Activated naive CD4-positive, alpha-beta T cell treated with anti-CD3 and anti-CD28 coated beads, Interleukin-2, amount 50 U/mL, for 16 hours (primary cell): ENCODE measurements around the gene NARS2.
"Not testable (repeated sequence)": the region's sequence is repeated elsewhere in the genome, so short reads cannot be mapped to it uniquely, and the experiment has no call there.

Experiments used
- DNase-seq: peaks from one replicate; pipeline ENCODE4 v3.0.0-alpha.2; 2020

The NARS2 gene

DNA sequence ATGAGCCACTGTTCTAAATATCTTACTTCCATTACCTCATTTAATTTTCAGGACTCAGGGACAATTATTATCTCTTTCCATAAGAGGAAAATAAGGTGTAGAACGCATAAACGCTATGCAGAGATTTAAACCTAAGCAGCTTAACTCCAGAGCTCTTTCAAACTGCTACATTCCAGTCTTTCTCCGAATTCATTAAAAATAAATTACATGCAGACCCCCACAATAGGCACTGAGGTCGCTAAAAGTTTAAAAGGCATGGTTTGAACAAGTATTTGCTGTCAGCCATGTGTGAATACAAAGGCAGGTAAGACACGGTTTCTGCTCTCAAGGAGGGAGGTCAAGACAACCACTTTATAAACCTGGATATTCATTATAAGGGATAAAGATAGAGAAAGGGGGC, 983 bp downstream of the NARS2 start:
- no peak for DNase-seq

DNA sequence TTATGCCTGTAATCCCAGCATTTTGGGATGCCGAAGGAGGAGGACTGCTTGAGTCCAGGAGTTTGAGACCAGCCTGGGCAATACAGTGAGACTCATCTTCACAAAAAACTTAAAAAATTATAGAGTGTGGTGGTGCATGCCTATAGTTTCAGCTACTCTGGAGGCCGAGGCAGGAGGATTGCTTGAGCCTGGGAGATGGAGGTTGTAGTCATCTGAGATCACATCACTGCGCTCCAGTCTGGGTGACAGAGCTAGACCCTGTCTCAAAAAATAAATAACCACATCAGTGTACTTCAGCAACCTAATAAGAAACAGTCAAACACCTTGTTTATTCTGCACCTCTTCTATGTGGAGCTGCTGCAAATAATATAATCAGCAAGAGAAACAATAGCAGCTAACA, 1.4 kb downstream of the NARS2 start:
- no peak for DNase-seq

DNA sequence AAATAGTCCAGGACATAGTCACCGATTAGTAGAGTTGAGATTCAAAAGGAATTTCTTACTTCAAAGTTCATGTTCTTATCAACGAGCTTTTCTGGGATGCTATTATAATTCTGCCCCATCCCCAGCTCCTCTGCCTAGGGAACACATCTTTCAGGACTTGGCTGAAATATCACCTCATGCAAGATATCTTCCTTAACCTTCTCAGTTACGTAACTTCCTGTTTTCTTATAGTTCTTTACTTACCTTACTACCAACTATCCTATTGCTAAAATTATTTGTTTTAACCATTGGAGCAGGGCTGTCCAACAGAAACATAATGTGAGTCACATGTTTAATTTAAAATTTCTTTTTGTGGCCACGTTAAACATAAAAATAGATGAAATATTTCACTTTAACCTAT, 2.3 kb downstream of the NARS2 start:
- DNase-seq, result no peak

DNA sequence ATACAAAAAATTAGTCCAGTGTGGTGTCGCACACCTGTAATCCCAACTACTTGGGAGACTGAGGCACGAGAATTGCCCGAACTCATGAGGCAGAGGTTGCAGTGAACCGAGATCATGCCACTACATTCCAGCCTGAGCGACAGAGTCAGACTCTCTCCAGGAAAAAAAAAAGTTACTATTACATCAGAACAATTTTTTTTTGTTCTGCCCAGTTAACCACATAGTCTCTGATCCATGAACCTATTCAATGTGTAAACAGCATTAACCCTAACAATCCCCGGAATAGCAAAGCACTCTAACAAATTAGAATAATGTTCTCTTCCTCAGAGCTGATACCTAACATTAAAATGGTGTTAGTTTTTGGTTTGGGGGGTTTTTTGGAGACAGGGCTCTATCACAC, 4.6 kb downstream of the NARS2 start:
- DNase-seq, result no peak

DNA sequence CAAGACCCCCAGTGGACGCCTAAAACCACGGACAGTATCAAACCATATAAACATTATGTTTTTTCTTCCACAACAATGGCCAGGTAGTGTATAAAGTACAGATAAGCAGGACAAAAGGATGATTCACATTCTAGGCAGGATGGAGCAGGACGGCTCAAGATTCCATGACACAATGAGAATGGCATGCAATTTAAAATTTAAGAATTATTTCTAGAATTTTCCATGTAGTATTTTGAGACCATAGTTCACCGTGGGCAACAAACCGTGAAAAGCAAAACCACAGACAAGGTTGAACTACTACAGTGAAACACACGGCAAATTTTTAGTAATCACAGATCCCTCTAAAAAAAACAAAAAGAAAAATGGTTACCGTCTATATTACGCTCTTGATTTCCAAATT, 7.5 kb downstream of the NARS2 start:
- DNase-seq, result no peak

DNA sequence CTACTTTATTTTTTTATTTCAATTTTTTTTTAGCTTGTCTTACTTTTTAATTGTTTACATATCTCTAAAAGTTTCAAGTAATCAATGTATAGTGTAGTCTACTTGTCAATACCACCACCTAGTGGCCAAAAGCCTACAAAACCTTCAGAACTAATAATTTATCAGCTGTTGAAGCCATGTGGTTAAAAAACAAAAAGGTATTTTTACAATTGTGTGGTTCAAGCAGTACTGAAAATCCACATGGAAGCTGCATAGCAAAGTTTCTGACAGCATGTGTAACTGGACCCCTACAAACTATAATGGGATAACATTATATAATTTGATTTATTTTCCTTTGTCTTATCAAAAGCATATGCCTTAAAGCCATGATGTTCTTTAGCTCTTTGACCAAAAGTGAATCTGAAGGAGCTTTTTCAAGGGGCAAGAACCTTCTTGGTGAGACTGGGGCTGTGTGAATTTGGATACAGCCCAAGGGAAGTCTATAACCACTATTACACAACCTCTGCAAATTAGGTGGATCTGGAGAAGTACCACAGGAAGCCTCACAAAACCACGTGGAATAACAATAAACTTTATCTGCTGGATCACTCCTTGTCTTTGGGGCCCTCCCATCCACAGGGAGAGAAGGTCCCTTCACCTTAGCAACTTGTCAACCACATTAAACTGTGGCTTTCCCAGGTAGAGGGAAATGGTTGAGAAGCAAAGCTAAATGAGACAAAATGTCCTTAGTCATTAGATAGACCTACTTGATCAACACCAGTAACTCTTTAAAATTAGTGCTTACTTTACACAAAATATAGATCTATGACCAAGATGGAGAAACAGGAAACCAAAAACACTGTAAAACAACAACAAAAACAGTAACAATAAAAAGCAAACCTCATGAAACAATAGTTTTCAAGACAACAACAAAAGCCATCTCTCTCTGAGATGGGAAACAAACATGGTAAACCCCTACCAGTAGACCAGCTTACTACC, 9.9 kb downstream of the NARS2 start:
- no peak for DNase-seq

DNA sequence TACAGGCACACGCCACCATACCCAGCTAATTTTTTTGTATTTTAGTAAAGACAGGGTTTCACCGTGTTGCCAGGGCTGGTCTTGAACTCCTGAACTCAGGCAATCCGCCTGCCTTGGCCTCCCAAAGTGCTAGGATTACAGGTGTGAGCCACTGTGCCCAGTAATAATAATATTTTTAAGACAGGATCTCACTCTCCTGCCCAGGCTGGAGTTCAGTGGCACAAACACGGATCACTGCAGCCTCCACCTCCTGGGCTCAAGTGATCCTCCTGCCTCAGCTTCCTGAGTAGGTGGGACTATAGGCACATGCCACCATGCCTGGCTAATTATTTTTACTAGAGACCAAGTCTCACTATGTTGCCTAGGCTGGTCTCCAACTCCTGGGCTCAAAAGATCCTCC, 10.6 kb downstream of the NARS2 start:
- not testable (repeated sequence) for DNase-seq

DNA sequence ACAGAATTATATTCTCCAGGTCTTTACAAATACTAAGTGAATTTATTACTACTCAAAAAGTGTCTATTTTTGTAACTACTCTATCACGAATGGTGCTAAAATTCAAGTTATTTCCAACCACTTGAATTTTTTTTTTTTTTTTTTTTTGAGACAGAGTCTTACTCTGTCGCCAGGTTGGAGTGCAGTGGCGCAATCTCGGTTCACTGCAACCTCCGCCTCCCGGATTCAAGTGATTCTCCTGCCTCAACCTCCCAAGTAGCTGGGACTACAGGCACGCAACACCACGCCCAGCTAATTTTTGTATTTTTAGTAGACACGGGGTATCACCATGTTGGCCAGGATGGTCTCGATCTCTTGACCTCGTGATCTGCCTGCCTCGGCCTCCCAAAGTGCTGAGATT, 11.6 kb downstream of the NARS2 start:
- DNase-seq, result not testable (repeated sequence)

DNA sequence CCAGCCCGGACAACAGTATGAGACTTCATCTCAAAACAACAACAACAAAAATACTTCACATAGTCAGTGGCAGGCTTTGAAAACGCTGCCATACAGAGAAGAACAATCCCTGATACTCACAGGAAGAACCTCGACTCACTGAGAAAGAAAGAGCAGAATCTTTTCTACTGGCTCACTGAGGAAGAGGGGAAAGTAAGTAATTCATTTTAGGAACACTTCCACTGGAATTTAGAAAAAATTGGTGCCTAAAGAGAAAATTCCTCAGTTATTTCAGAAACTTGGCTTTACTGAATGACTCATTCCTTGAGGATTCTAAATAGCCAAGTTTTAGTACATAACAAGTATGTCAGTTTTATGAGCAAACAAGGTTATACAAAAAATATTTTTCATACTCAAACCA, 12.3 kb downstream of the NARS2 start:
- no peak for DNase-seq

DNA sequence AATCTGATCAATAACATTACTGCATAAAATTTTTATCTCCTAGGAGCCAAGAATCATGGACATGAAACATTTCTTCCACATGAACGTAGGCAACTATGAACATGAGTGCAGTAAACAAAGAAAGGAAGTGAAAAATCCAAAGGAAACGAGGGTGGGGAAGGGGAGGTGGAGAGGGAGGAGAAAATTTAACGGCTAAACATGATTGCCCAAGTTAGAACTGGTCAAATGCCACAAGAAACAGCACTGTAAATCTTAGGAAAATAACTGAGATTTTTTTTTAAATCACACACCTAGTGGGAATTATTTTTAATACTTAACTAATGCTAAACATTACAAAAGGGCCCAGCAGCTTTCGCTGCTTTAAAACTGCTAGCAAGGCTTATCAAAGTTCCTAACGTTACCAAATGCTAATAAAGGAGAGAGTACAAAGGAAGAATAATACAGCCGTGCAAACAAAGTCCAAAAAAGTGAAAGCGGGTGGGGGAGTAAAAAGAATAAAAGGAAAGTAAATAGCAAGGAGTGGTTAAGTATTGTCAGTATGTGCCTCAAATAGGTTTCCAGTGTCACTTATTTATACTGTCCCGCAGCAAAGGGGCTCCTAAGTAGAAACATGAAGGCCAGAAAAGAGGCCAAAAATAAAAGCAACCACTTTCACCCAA, 13.7 kb downstream of the NARS2 start:
- no peak for DNase-seq

DNA sequence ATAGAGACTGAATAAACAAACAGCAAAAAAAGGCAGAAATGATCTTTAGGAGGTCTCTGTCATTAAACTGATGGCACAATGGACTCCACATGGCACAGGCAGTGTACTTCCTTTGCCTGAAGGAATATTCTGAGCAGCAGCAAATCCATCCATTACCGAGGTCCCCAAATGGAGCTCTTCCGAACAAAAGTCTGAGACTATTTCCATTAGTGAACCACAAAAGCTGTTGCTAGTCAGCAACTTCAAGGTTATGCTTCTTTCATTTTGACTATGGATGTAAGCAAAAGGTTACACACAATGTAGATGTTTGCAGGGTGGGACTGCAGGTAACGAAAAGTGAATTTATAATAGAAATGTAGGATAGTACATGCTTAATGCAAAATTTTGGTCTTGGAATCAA, 14.5 kb downstream of the NARS2 start:
- DNase-seq, result no peak

DNA sequence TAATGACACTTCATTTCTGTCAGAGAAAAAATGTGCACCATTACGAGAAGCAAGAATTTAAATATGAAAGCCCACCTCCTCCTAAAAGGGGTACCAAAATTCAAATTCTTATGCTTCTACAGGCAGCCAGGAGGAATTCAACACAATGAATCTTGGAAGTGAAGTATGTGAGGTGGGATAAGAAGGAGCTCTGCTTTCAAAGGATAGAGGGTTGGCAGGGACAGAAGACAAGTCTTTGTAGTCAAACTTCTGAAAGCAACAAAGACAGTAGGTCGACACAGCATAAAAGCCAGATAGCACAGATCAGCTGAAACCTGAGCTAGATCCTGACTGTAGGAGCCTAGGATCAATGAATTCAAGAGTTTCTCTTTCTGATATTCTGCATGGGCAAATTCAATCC, 17.4 kb downstream of the NARS2 start:
- no peak for DNase-seq

DNA sequence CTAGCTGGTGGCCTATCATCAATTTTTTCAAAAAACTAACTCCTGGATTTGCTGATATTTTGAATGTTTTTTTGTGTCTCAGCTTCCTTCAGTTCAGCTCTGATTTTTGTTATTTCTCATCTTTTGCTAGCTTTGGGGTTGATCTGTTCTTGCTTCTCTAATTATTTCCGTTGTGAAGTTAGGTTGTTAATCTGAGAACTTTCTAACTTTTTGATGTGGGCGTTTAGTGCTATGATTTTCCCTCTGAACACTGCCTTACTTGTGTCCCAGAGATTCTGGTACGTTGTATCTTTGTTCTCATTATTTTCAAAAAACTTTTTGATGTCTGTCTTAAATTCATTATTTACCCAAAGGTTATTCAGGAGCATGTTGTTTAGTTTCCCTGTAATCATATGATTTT, 19.1 kb downstream of the NARS2 start:
- no peak for DNase-seq

DNA sequence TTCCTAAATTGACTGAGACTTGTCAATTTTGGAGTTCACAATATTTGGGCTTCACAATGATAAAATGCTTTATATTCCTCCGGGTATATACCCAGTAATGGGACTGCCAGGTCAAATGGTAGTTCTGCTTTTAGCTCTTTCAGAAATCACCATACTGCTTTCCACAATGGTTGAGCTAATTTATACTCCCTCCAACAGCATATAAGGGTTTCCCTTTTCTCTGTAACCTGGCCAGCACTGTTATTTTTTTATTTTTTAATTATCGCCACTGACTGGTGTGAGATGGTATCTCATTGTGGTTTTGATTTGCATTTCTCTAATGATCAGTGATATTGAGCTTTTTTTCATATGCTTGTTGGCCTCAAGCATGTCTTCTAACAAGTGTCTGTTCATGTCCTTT, 21.8 kb downstream of the NARS2 start:
- no peak for DNase-seq

DNA sequence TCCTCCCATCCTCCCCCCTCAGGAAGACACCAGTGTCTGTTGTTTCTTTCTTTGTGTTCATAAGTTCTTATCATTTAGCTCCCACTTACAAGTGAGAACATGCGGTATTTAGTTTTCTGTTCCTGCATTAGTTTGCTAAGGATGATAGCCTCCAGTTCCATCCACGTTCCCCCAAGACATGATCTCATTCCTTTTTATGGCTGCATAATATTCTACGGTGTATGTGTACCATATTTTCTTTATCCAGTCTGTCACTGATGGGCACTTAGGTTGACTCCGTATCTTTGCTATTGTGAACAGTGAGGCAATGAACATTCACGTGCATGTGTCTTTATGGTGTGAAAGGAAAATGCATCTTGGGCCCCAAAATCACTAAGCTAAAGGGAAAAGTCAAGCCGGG, 22.5 kb downstream of the NARS2 start:
- not testable (repeated sequence) for DNase-seq

DNA sequence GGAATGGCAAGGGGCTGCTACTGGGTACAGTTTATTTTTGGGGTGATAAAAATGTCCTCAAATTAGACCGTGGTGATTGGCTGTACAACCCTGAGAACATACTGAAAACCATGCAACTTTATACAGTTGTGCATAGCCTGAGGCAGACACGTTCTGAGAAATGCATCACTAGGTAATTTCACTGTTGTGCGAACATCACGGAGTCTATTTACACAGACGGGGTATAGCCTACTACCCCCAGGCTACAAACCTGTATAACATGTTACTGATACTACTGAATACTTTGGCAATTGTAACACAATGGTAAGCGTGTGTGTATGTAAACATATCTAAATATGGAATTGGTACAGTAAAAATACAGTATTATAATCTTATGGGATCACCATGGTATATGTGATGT, 23.6 kb downstream of the NARS2 start:
- no peak for DNase-seq

DNA sequence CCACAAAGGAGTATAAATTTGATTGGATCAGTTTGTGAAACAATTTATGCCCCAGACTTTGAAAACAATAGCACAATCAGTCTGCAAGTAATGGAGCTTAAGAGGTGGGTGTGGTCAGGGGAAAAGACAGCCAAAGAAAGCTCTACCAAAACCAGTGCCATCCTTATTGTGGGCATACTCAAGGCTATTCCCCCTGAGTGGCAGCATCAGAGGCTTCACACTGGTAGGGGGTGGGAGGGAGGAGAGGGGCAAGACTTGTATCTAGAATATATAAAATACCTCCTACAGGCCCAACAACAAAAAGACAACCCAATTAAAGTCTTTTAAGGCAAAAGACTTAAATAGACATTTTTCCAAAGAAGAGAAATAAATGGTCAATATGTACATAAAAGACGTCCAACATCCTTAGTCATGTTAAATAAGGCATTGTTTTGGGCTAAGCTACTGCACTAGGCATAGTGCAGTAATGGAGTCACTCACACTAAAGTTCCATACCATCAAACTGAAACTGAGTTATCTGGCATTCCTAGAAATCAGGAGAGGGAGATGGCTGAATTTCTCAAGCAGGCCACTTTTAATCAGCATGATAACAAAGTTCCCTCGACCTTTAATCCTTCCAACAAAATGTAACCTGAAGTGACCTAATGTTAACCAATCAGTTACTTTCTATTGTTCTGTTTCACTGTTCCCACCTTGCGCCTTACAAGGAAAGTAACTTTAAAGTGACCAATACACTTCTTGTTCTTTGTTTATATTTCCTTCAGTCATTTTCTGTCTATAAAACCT, 24.8 kb downstream of the NARS2 start:
- DNase-seq, result no peak

DNA sequence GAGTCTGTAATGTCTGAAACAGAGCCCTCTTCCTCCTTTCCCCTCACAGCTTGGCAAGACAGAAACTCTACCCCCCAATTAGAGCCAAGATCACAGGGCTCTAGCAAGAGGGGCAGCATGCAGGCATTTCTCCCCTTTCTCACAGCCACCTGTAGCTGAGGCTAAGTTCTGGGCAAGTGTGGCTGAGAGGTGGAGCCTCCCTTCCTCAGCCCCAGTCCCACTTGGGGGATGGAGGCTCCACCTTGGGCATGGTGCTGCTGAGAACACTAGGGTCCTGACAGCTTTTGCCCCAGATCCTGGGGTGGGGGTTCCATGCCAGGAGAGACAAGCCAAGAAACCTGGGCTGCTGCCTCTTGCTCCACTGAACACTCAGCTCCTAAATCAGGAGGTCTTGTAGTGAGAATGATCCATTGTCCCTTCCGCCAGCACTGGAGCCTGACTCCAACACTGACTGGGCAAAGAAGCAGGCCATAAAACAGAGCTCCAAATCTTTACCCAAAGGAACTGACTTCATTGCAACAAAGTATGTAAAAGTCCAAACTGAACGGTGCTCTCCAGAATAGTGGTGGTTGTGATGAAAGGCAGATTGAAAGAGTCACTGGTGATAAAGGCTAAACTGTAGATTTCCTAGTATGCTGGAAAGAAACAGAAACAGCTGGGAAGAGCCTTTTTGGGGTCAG, 25.6 kb downstream of the NARS2 start:
- no peak for DNase-seq

DNA sequence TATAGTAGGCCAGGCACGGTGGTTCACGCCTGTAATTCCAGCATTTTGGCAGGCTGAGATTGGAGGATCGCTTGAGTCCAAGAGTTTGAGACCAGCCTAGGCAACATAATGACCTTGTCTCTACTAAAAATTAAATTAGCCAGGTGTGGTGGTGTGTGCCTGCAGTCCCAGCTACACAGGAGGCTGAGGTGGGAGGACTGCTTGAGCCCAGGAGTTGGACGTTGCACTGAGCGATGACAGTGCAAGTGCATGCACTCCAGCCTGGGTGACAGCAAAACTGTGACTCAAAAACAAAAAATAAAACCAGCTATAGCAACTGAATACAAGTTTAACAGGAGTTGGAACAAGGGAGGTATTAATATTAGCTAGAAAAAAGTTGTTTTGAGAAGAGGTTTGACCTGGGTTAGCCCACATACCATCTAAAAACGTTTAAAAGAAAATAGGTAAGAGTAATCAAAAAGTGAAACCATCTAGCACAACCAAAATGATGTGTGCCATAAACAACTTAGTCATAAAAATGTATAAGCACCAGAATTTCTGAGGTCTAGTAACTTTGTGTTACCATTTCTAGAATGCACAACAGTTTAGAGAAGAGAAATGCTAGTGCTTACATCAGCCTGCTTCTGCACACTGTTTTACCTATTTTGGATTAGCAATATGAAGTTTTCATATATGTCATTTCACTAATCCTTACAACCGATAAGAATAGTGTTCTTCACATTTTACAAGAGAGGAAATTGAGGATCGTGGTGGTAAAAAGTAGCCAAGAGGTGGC, 26.5 kb downstream of the NARS2 start:
- DNase-seq, result no peak

DNA sequence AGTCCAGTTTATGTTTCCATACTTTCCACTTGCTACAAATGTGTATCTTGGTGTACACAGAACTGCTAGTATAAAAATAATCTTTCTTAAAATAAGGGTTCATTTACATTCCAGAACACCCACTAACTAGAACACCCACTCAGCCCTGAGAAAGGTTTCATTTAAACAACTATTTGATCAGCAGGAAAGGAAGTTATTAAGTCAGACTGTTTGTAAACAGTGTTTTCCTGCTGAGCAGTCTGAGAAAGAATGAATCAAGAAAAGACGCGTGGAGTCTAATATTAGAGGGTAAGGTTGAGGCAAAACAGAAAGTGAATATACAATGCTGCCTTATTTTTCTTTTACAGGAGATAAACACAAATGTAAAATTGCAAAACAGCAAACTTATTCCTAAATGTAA, 32.7 kb downstream of the NARS2 start:
- DNase-seq, result no peak

DNA sequence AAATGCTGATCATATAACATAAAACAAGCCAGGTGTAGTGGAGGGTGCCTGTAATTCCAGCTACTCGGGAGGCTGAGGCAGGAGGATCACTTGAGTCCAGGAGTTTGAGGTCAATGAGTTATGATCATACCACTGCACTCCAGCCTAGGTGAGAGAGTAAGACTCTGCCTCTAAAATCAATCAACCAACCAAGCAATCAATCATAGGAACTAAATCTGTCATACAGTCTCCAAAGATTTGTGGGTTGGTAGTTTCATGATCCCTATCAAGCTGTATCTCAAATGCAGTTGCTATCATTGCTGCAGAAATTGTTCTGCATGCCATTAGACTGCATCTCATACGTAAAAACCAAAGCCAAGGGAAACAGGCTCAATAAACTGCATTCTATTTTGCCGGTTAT, 33.1 kb downstream of the NARS2 start:
- DNase-seq, result no peak

DNA sequence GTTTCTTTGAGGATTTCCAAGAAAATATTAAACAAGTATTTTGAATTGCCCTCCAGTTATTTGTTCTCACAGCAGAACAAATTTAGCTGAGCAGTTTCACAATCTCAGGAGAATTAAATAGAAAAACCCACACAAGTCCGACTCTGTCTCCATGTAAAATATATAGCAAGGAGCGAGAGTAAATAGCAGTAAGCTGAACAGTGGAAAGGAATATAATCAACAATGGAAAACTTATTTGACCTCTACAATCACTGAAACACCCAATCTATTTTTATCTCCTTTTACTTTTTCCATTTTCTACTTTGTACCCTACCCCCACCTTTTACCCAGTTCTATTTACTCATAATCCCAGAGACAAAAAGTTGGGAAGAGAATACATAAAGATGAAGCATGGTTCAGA, 34.4 kb downstream of the NARS2 start:
- no peak for DNase-seq
